Fibroblast of pulmonary artery (primary cell): ENCODE results near the gene CYP1B1.
A peak's percentile ranks its signal among the peaks of the same experiment; 100 is the strongest.

Source experiments
- DNase-seq: peaks from one replicate; pipeline ENCODE4 v3.0.0-alpha.2; 2010; ENCODE audit warnings: low read depth
- H3K4me3 ChIP-seq: replicated peaks from 2 replicates; pipeline ENCODE4 v1.5.1; 2011; ENCODE audit warnings: low read depth, mild to moderate bottlenecking, control low read depth, low read length, moderate library complexity
- TF ChIP-seq, protein P1 (sequence below): IDR thresholded peaks from 2 replicates; pipeline ENCODE4 v1.5.1; 2011; ENCODE audit warnings: mild to moderate bottlenecking, control low read depth, low read length, inconsistent platforms; ENCODE audit errors: missing control alignments

Gene CYP1B1

DNA sequence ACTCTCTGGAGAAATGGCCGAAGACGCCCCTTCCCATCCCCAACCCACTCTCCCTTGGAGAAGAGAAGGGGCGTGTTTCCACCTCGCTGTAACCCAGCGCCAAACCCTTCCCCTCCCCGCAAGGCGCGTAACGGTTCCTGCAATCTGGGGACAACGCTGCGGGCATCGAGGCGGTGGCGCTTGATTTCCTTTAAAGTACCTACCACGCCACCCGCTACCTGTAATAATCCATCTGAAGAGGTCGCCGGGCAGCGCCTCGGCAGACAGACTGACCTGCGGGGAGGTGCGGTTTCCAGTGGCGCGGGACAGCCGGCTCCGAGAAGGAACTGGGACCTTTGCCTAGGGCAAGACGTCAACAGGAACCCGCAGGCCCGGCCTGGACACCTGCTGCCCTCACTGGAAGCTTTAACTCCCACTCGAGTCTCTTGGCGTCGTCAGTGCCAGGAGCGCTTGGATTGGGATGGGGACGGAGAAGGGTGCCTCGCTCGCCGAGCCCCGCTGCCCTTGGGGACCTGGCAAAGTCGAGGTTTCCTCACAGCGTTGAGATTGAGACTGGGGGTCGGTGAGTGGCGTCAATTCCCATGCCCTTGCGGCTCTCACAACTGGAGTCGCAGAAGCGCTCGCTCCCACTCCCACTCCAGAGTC is at the start of gene CYP1B1:
CYP1B1 (minus strand) TSS at position 645 of the 645 bp plus-strand sequence. CDS start 763 bp downstream, outside the sequence.
- TF ChIP-seq, protein P1, sequence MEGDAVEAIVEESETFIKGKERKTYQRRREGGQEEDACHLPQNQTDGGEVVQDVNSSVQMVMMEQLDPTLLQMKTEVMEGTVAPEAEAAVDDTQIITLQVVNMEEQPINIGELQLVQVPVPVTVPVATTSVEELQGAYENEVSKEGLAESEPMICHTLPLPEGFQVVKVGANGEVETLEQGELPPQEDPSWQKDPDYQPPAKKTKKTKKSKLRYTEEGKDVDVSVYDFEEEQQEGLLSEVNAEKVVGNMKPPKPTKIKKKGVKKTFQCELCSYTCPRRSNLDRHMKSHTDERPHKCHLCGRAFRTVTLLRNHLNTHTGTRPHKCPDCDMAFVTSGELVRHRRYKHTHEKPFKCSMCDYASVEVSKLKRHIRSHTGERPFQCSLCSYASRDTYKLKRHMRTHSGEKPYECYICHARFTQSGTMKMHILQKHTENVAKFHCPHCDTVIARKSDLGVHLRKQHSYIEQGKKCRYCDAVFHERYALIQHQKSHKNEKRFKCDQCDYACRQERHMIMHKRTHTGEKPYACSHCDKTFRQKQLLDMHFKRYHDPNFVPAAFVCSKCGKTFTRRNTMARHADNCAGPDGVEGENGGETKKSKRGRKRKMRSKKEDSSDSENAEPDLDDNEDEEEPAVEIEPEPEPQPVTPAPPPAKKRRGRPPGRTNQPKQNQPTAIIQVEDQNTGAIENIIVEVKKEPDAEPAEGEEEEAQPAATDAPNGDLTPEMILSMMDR: no peak
- no peak for DNase-seq
- peak within 1 kb of the TSS; percentile 46 for H3K4me3 ChIP-seq

DNA sequence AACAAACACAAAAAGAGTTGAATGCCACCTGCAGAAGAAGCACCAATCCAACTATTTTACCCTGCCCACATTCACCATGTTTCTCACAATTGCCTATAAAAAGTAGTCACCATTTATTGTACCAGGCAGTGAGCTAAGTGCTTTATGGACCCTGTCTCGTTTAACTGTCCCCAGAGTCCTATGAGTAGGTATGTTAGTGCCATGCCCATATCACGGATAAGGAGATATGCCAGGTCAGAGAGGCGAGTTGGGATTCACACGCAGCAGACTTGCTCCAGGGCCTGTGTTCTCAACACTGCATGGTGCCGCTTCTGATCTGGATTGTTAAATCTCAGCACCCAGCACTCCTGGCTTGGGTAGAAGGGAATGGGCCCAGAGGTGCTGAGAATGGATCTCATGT is 49.1 kb upstream of the CYP1B1 start:
- H3K4me3 ChIP-seq: no peak overlapping the region
- no peak for DNase-seq
- TF ChIP-seq, protein P1: no peak

DNA sequence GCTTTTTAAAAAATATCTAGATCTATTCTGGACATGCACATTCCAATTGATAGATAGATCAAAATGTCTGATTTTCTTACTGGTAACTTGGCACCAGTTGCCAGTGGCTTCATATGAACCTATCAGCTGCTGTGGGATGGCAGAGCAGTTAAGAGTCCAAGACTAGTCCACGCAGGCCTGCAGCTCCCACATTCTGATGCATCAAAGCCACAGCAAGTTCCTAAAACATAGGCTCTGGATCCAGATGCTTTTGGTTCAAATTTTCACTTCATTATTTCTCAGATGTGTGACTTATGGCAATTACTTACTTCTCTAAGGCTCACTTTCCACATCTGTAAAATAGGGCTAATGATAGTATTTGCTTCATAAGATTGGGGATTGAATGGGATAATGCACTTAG is 48.0 kb upstream of the CYP1B1 start:
- no peak overlapping the region for H3K4me3 ChIP-seq
- TF ChIP-seq, protein P1: no peak
- DNase-seq: no peak

DNA sequence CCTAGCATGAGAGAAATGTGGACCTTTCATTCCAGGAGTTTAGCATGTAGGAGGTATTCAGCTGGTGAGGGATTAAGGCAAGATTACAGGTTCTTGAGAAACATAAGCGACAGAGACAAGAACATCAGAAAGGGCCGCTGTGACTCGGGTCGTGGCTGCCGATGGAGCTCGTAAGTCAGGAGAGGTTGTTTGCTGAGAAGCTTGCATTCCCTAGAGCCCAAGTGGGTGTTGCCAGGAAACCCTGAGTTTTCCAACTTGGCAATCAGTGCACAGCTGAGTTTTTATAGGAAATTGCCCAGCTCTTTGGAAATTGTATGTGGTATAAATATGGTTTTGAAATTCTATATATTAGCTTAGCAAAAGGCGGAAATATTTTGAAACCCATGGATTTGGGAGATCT is 46.4 kb upstream of the CYP1B1 start:
- no peak for DNase-seq
- TF ChIP-seq, protein P1: no peak
- H3K4me3 ChIP-seq: no peak overlapping the region

DNA sequence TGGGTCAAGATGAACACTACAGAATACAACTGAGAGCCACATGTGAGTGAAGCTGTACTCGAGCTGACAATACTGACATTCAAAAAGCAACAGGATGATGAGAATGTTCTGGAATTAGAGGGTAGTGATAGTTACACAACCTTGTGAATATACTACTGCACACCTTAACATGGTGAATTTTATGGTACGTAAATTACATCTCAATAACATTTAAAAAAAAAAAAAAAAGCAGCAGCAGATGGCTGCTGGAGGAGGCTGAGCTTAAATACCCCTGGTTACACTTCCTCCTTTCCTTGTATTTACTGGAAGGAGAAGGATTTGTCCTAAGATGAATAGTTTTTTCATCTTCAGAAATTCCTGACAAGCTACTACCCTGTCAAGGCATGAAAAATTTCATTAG is 45.5 kb upstream of the CYP1B1 start:
- no peak for DNase-seq
- TF ChIP-seq, protein P1: no peak
- H3K4me3 ChIP-seq: no peak overlapping the region

DNA sequence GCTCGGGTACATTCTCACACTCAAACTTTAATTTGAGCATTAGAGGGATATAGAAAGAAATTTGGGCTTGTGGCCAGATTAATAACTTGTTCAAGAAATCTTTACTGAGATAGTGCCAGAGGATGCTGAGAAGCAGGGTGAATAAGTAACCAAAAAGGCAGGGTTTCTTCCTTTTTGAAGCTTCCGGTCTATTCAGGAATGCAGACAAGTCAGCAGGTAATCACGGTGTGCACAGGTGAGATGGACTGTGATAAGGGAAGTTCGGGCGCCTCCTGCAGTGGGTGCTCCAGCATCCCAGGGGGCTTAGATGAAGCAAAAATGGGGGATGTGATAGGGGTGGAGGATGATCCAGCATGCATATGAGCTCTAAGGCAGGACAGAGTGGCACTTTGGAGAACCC is 44.9 kb upstream of the CYP1B1 start:
- TF ChIP-seq, protein P1: no peak
- H3K4me3 ChIP-seq: no peak overlapping the region
- DNase-seq: no peak

DNA sequence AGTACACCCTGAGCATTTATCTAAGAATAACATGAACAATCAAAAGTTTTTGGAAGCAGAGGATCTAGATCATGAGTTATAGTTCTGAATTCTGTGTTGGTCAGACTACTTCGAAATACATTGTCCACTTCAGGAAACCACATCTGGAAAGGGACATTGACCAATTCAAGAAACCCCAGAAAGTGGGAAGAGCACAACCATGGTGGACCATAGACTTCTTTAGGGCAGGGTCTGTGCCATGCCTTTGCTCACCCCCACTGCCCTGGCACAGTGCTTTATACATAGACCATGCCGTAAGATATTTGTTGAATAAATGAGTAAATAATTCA is 44.3 kb upstream of the CYP1B1 start:
- no peak overlapping the region for H3K4me3 ChIP-seq
- no peak for DNase-seq
- TF ChIP-seq, protein P1: no peak
